Neuronal stem cell (in vitro differentiated cells): ENCODE results near the gene C4orf51. TPM values are rescaled to one million over a fixed set of nuclear protein-coding genes. Genes with fewer than 3 reads are reported as not detected.

Source experiments
- DNase-seq: peaks from one replicate; pipeline ENCODE4 v3.0.0-alpha.2; 2013; ENCODE audit warnings: low spot score
- H2AFZ ChIP-seq: one replicate; pipeline ENCODE4 v1.6.1; 2013; ENCODE audit warnings: mild to moderate bottlenecking, low read length, inconsistent platforms
- H2AK5ac ChIP-seq: 2 replicates; pipeline ENCODE4 v1.6.1; 2013; ENCODE audit warnings: low read depth, mild to moderate bottlenecking, inconsistent platforms, low read length, moderate library complexity, mixed read lengths
- H2BK120ac ChIP-seq: 2 replicates; pipeline ENCODE4 v1.6.1; 2013; ENCODE audit warnings: low read depth, mild to moderate bottlenecking, inconsistent platforms, low read length, moderate library complexity, mixed read lengths
- H2BK12ac ChIP-seq: one replicate; pipeline ENCODE4 v1.6.1; 2013; ENCODE audit warnings: low read length, inconsistent platforms
- H2BK15ac ChIP-seq: 2 replicates; pipeline ENCODE4 v1.6.1; 2013; ENCODE audit warnings: mild to moderate bottlenecking, low read length, inconsistent platforms, mixed read lengths
- H2BK5ac ChIP-seq: one replicate; pipeline ENCODE4 v1.6.1; 2013; ENCODE audit warnings: inconsistent platforms, mild to moderate bottlenecking, low read length, moderate library complexity
- H3K14ac ChIP-seq: one replicate; pipeline ENCODE4 v1.6.1; 2013; ENCODE audit warnings: low read length, inconsistent platforms
- H3K18ac ChIP-seq: 2 replicates; pipeline ENCODE4 v1.6.1; 2013; ENCODE audit warnings: low read length, inconsistent platforms
- H3K23ac ChIP-seq: 2 replicates; pipeline ENCODE4 v1.6.1; 2013; ENCODE audit warnings: low read depth, mild to moderate bottlenecking, mixed read lengths, low read length, inconsistent platforms; ENCODE audit not compliant: poor library complexity
- H3K27ac ChIP-seq: replicated peaks from 3 replicates; pipeline ENCODE4 v1.5.1; 2013; ENCODE audit warnings: low read length, inconsistent platforms
- H3K27me3 ChIP-seq, 3 experiments: 2 replicates each; pipeline ENCODE4 v1.6.1; 2013; ENCODE audit warnings: low read length in 3 of 3, mild to moderate bottlenecking in 2 of 3, inconsistent platforms in 1 of 3, low read depth in 1 of 3, mixed read lengths in 1 of 3, moderate library complexity in 1 of 3; ENCODE audit not compliant: control insufficient read depth in 3 of 3, insufficient read depth in 3 of 3
- H3K36me3 ChIP-seq, 2 donors: replicated peaks in 1 of 2; 2 replicates each; pipeline ENCODE4 v1.6.1; 2013; ENCODE audit warnings: low read length in 2 of 2; ENCODE audit not compliant: control insufficient read depth in 2 of 2, insufficient read depth in 2 of 2
- H3K4ac ChIP-seq: 2 replicates; pipeline ENCODE4 v1.6.1; 2013; ENCODE audit warnings: inconsistent platforms, mild to moderate bottlenecking, low read length, moderate library complexity
- H3K4me1 ChIP-seq, 2 donors: 1 replicate in 1 of 2; 2 replicates in 1 of 2; pipeline ENCODE4 v1.6.1; 2013; ENCODE audit warnings: low read length in 2 of 2, low read depth in 1 of 2; ENCODE audit not compliant: control insufficient read depth in 2 of 2, insufficient read depth in 1 of 2
- H3K4me2 ChIP-seq: one replicate; pipeline ENCODE4 v1.6.1; 2013; ENCODE audit warnings: mild to moderate bottlenecking, low read length, inconsistent platforms; ENCODE audit not compliant: insufficient read depth, poor library complexity, severe bottlenecking
- H3K4me3 ChIP-seq, 2 donors: 2 replicates each; pipeline ENCODE4 v1.5.1; 2013; ENCODE audit warnings: low read length in 2 of 2, mild to moderate bottlenecking in 2 of 2, inconsistent platforms in 1 of 2, moderate library complexity in 1 of 2
- H3K79me1 ChIP-seq: one replicate; pipeline ENCODE4 v1.6.1; 2013; ENCODE audit warnings: low read depth, mild to moderate bottlenecking, inconsistent platforms, low read length, moderate library complexity
- H3K9ac ChIP-seq: one replicate; pipeline ENCODE4 v1.6.1; 2013; ENCODE audit warnings: mild to moderate bottlenecking, low read depth, low read length, inconsistent platforms; ENCODE audit not compliant: poor library complexity
- H3K9me3 ChIP-seq, 2 donors: replicated peaks in 1 of 2; 2 replicates each; pipeline versions ENCODE3 to v1.6.1; 2013; ENCODE audit warnings: low read length in 2 of 2, mild to moderate bottlenecking in 2 of 2, inconsistent platforms in 1 of 2, low read depth in 1 of 2, mixed read lengths in 1 of 2, moderate library complexity in 1 of 2; ENCODE audit not compliant: control insufficient read depth in 2 of 2, insufficient read depth in 1 of 2
- H4K8ac ChIP-seq: one replicate; pipeline ENCODE4 v1.6.1; 2013; ENCODE audit warnings: low read depth, mild to moderate bottlenecking, inconsistent platforms, low read length, moderate library complexity
- H4K91ac ChIP-seq: one replicate; pipeline ENCODE4 v1.6.1; 2013; ENCODE audit warnings: low read length, low read depth, mild to moderate bottlenecking, inconsistent platforms; ENCODE audit not compliant: poor library complexity
- WGBS, 2 donors: extraction: QIAGEN DNeasy Blood & Tissue Kit; methylation state at CpG; one replicate each; pipeline ENCODE4 v1.1.7; 2013; ENCODE audit warnings: missing lambda C conversion rate in 2 of 2, mixed read lengths in 1 of 2; ENCODE audit not compliant: insufficient read length in 2 of 2, insufficient replicate concordance in 1 of 2; ENCODE audit errors: extremely low coverage in 2 of 2; 5-methylcytosine and 5-hydroxymethylcytosine counted together
- polyA plus RNA-seq, 2 experiments: library from polyadenylated mRNA; stranded (reverse); fragments of 200-250 nt; gene quantifications; one replicate each; pipeline ENCODE4 v1.2.3, GENCODE V29; 2013

The C4orf51 gene
- polyA plus RNA-seq (2013, experiment 1 of 2) = not detected
- polyA plus RNA-seq (2013, experiment 2 of 2) = not detected

DNA sequence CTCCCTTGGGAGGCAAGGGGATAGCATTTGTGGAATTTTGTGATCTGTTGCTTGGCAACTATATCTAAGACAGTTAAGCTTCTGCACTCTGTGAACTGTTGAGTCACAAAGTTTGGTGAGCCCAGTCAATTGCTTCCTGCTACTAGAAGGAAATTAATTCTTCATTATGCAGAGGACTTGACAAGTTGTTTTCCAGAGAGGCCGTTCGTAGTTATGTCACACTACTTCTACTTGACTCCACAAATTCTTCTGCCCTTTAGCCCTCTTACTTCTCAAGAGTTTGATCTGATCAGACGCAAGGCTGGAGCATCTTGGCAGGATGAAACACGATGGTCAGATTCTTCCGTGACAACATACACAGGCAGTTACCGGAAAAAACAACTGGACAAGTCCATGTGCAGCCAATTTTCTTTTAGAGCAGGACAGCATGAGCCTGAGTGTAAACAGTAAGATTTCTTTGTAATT lies at the start of gene C4orf51:
Gene C4orf51, plus strand, starts transcription at position 156 of the 465 bp plus-strand sequence. Its CDS starts 58 bp downstream, at position 214.
- Histone ChIP-seq H2BK15ac (no peak within 1 kb of the TSS), H2BK5ac (no peak within 1 kb of the TSS), H3K4ac (no peak within 1 kb of the TSS), H3K9ac (no peak within 1 kb of the TSS), H3K27me3 (no peaks in the 10 kb centered on the region), H3K4me2 (no peak within 1 kb of the TSS), H3K4me1 (peaks cover 6% of the 10 kb centered on the region in 2 donors), H4K91ac (no peak within 1 kb of the TSS), H2AK5ac (no peak within 1 kb of the TSS), H2BK12ac (no peak within 1 kb of the TSS), H3K18ac (no peak within 1 kb of the TSS), H3K9me3 (peaks cover 0 to 6% of the 10 kb centered on the region in 2 donors), H2BK120ac (no peak within 1 kb of the TSS), H3K36me3 (no peaks in the 10 kb centered on the region), H4K8ac (no peak within 1 kb of the TSS), H3K23ac (no peak within 1 kb of the TSS), H3K27ac (peak within 1 kb of the TSS; percentile 22), H3K79me1 (no peaks in the 10 kb centered on the region), H3K14ac (no peak within 1 kb of the TSS), H3K4me3 (peak within 1 kb of the TSS in 1 of 2 donors; percentile 26), H2AFZ (peak within 1 kb of the TSS; percentile 70)
- no CpG with 5 or more reads among the region's 6 CpGs for WGBS, 2 donors
- no peak for DNase-seq

DNA sequence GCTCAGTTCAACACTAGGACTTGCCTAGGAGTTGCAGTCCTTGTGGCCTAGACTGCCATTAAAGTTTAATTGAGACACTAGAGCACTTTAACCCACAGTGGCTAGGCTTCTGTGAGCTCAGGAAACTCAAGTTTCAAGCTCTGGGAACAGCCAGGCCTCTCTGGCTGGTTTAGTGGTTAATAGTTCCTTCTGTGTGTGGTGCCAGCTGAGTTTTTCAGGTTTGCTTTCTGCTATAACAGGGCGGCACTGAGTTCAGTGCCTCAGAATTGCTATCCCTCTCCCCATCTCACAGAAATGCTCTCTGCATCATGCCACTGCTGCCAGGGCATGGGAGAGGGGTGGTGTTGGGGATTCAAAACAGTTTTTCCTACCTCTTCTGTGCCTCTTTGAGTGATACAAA lies 44.8 kb upstream of the C4orf51 start:
- WGBS, 2 donors = no CpG with 5 or more reads among the region's 1 CpG
- no peaks in the 10 kb centered on the region for H3K27me3 ChIP-seq
- no peak overlapping the region for H3K27ac ChIP-seq

DNA sequence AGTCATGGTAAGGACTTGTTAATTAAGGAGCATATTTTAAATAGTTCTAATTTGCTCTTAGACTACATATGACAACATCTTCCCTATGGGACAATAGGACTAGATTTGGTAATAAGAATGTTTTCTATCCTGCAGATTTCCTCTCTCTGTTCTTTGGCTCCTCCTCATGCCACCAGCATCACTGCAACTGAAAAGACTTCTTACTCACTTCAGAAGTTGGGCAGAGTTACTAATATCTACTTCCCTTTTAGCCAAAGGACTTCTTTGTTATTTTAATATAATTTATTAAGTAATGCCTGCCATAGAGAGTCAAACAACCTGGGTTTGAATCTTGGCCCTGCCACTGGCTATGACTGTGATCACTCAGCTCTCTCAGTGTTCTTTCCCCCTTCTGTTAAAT lies 44.3 kb upstream of the C4orf51 start:
- Histone ChIP-seq H3K27ac (no peak overlapping the region), H4K8ac (no peak overlapping the region), H3K18ac (no peak overlapping the region), H4K91ac (no peak overlapping the region), H3K79me1 (no peaks in the 10 kb centered on the region), H3K36me3 (peaks cover 0 to 3% of the 10 kb centered on the region in 2 donors), H2BK5ac (no peak overlapping the region), H3K4me3 (no peak overlapping the region), H3K14ac (no peak overlapping the region), H3K9me3 (no peaks in the 10 kb centered on the region), H2BK120ac (no peak overlapping the region), H2BK12ac (no peak overlapping the region), H3K4me1 (no peaks in the 10 kb centered on the region), H2AFZ (no peak overlapping the region), H3K9ac (no peak overlapping the region), H3K23ac (no peak overlapping the region), H3K27me3 (no peaks in the 10 kb centered on the region), H2AK5ac (no peak overlapping the region), H3K4me2 (no peak overlapping the region), H3K4ac (no peak overlapping the region), H2BK15ac (no peak overlapping the region)
- DNase-seq = no peak

More for the DNA sequence above, 44.8 kb upstream of the C4orf51 start:
- H3K4me3 ChIP-seq = no peak overlapping the region
- no peaks in the 10 kb centered on the region for H3K4me1 ChIP-seq
- peak overlapping the region; percentile 11 for H3K18ac ChIP-seq
- no peak overlapping the region for H4K91ac ChIP-seq
- no peak overlapping the region for H3K4ac ChIP-seq
- no peak for DNase-seq
- no peak overlapping the region for H2BK5ac ChIP-seq
- no peak overlapping the region for H2AK5ac ChIP-seq
- H3K23ac ChIP-seq = no peak overlapping the region
- H4K8ac ChIP-seq = no peak overlapping the region
- no peak overlapping the region for H2AFZ ChIP-seq
- H3K4me2 ChIP-seq = no peak overlapping the region
- no peaks in the 10 kb centered on the region for H3K79me1 ChIP-seq
- peaks cover 0 to 3% of the 10 kb centered on the region in 2 donors for H3K36me3 ChIP-seq
- H3K14ac ChIP-seq = no peak overlapping the region
- no peak overlapping the region for H2BK15ac ChIP-seq
- H2BK120ac ChIP-seq = no peak overlapping the region
- no peaks in the 10 kb centered on the region for H3K9me3 ChIP-seq
- H3K9ac ChIP-seq = no peak overlapping the region
- H2BK12ac ChIP-seq = no peak overlapping the region

DNA sequence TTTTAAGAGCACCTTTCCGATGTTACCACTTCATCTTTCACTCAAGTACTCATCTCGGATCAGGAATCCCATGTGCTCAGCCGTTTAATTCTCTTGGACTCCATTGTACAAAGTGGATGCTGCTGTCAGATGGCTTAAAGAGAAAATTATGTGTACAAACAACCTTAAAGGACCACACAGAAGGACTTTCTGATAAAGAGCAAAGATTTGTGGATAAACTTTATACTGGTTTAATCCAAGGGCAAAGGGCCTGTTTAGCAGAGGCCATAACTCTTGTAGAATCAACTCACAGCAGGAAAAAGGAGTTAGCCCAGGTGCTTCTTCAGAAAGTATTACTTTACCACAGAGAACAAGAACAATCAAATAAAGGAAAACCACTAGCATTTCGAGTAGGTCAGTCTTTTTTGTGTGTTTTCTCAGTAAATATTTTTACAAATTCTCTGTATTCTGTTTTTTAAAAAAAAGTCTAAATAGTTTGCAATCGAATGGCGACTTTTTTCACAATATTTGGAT lies 40.7 kb upstream of the C4orf51 start:
- no peaks in the 10 kb centered on the region for H3K4me1 ChIP-seq
- no peak overlapping the region for H3K4me2 ChIP-seq
- no peak overlapping the region for H2BK5ac ChIP-seq
- H3K9ac ChIP-seq = no peak overlapping the region
- no peak overlapping the region for H3K14ac ChIP-seq
- H3K18ac ChIP-seq = no peak overlapping the region
- H3K9me3 ChIP-seq = no peaks in the 10 kb centered on the region
- no peak overlapping the region for H2BK120ac ChIP-seq
- no peak overlapping the region for H4K91ac ChIP-seq
- H2AK5ac ChIP-seq = no peak overlapping the region
- no peak overlapping the region for H3K4ac ChIP-seq
- H3K23ac ChIP-seq = no peak overlapping the region
- peaks cover 0 to 3% of the 10 kb centered on the region in 2 donors for H3K36me3 ChIP-seq
- no peak for DNase-seq
- no peak overlapping the region for H2BK12ac ChIP-seq
- H3K4me3 ChIP-seq = no peak overlapping the region
- no peak overlapping the region for H4K8ac ChIP-seq
- H2BK15ac ChIP-seq = no peak overlapping the region
- H3K27ac ChIP-seq = no peak overlapping the region
- WGBS, 2 donors = no CpG with 5 or more reads among the region's 6 CpGs
- no peaks in the 10 kb centered on the region for H3K27me3 ChIP-seq
- no peaks in the 10 kb centered on the region for H3K79me1 ChIP-seq
- no peak overlapping the region for H2AFZ ChIP-seq
